Measurements from ENCODE around the gene IL1RL2.

Gene IL1RL2

GRCh38 chr2:102186791-102187495 is at the start of gene IL1RL2:
Gene IL1RL2, plus strand, starts transcription at chr2:102187023. Its CDS starts 845 bp downstream, at chr2:102187868.
- Mint-ChIP-seq H3K9me3 (no peaks in the 10 kb centered on the region), H3K27me3 (peaks cover 4% of the 10 kb centered on the region), H3K4me3 (peak within 1 kb of the TSS; percentile 85), H3K27ac (peak within 1 kb of the TSS; percentile 96), H3K4me1 (peaks cover 23% of the 10 kb centered on the region), H3K36me3 (no peaks in the 10 kb centered on the region)

- Mint-ChIP-seq H3K9me3 (peaks cover 21% of the 10 kb centered on the region), H3K4me1 (peaks cover 43% of the 10 kb centered on the region), H3K27ac (peak overlapping the region; percentile 97), H3K4me3 (peak overlapping the region; percentile 49), H3K36me3 (peaks cover 11% of the 10 kb centered on the region), H3K27me3 (peaks cover 16% of the 10 kb centered on the region)
Observed at GRCh38 chr2:102137138-102137537, 49.7 kb upstream of the IL1RL2 start.

- peaks cover 48% of the 10 kb centered on the region for H3K4me1 Mint-ChIP-seq
- peaks cover 15% of the 10 kb centered on the region for H3K9me3 Mint-ChIP-seq
- peaks cover 22% of the 10 kb centered on the region for H3K27me3 Mint-ChIP-seq
- H3K27ac Mint-ChIP-seq: peak overlapping the region; percentile 97
- H3K36me3 Mint-ChIP-seq: peaks cover 14% of the 10 kb centered on the region
- peak overlapping the region; percentile 20 for H3K4me3 Mint-ChIP-seq
Observed at GRCh38 chr2:102138331-102138730, 48.5 kb upstream of the IL1RL2 start.

GRCh38 chr2:102139851-102140250 is 47.0 kb upstream of the IL1RL2 start:
- Mint-ChIP-seq H3K4me1 (peaks cover 48% of the 10 kb centered on the region), H3K27ac (peak overlapping the region; percentile 91), H3K4me3 (no peak overlapping the region)

GRCh38 chr2:102140377-102140776 is 46.4 kb upstream of the IL1RL2 start:
- Mint-ChIP-seq H3K27ac (peak overlapping the region; percentile 79), H3K27me3 (peaks cover 23% of the 10 kb centered on the region), H3K4me1 (peaks cover 48% of the 10 kb centered on the region), H3K9me3 (peaks cover 24% of the 10 kb centered on the region), H3K36me3 (peaks cover 17% of the 10 kb centered on the region), H3K4me3 (no peak overlapping the region)

More at GRCh38 chr2:102139851-102140250, 47.0 kb upstream of the IL1RL2 start:
- Mint-ChIP-seq H3K27me3 (peaks cover 23% of the 10 kb centered on the region), H3K36me3 (peaks cover 14% of the 10 kb centered on the region), H3K9me3 (peaks cover 19% of the 10 kb centered on the region)

- H3K36me3 Mint-ChIP-seq: peaks cover 20% of the 10 kb centered on the region
- peak overlapping the region; percentile 78 for H3K4me3 Mint-ChIP-seq
- H3K4me1 Mint-ChIP-seq: peaks cover 48% of the 10 kb centered on the region
- H3K9me3 Mint-ChIP-seq: peaks cover 28% of the 10 kb centered on the region
- H3K27me3 Mint-ChIP-seq: peaks cover 23% of the 10 kb centered on the region
- H3K27ac Mint-ChIP-seq: peak overlapping the region; percentile 46
Observed at GRCh38 chr2:102141011-102141943, 45.5 kb upstream of the IL1RL2 start.

GRCh38 chr2:102141970-102142828 is 44.6 kb upstream of the IL1RL2 start, which contains the start of gene IL1R1:
Gene IL1R1, plus strand, starts transcription at chr2:102142746. Its CDS starts 14,979 bp downstream, at chr2:102157725.
- Mint-ChIP-seq H3K27me3 (peaks cover 23% of the 10 kb centered on the region), H3K36me3 (peaks cover 21% of the 10 kb centered on the region), H3K9me3 (peaks cover 22% of the 10 kb centered on the region), H3K4me1 (peaks cover 42% of the 10 kb centered on the region), H3K4me3 (peak within 1 kb of the TSS; percentile 78), H3K27ac (peak within 1 kb of the TSS; percentile 57)

GRCh38 chr2:102142829-102143449 is 43.9 kb upstream of the IL1RL2 start:
- Mint-ChIP-seq H3K36me3 (peaks cover 17% of the 10 kb centered on the region), H3K4me1 (peaks cover 42% of the 10 kb centered on the region), H3K9me3 (peaks cover 19% of the 10 kb centered on the region), H3K27ac (peak overlapping the region; percentile 57), H3K27me3 (peaks cover 23% of the 10 kb centered on the region), H3K4me3 (peak overlapping the region; percentile 78)

GRCh38 chr2:102143450-102143985 is 43.3 kb upstream of the IL1RL2 start:
- Mint-ChIP-seq H3K9me3 (peaks cover 22% of the 10 kb centered on the region), H3K27me3 (peaks cover 23% of the 10 kb centered on the region), H3K4me3 (peak overlapping the region; percentile 78), H3K27ac (peak overlapping the region; percentile 57), H3K4me1 (peaks cover 42% of the 10 kb centered on the region), H3K36me3 (peaks cover 16% of the 10 kb centered on the region)

GRCh38 chr2:102144128-102144527 is 42.7 kb upstream of the IL1RL2 start:
- no peak overlapping the region for H3K27ac Mint-ChIP-seq
- H3K9me3 Mint-ChIP-seq: peaks cover 28% of the 10 kb centered on the region
- H3K36me3 Mint-ChIP-seq: peaks cover 20% of the 10 kb centered on the region
- no peak overlapping the region for H3K4me3 Mint-ChIP-seq
- peaks cover 23% of the 10 kb centered on the region for H3K27me3 Mint-ChIP-seq
- peaks cover 40% of the 10 kb centered on the region for H3K4me1 Mint-ChIP-seq

- H3K27me3 Mint-ChIP-seq: peaks cover 23% of the 10 kb centered on the region
- peak overlapping the region; percentile 26 for H3K4me3 Mint-ChIP-seq
- H3K9me3 Mint-ChIP-seq: peaks cover 30% of the 10 kb centered on the region
- peaks cover 20% of the 10 kb centered on the region for H3K36me3 Mint-ChIP-seq
- peak overlapping the region; percentile 86 for H3K27ac Mint-ChIP-seq
- H3K4me1 Mint-ChIP-seq: peaks cover 31% of the 10 kb centered on the region
Observed at GRCh38 chr2:102145107-102145506, 41.7 kb upstream of the IL1RL2 start.

GRCh38 chr2:102145934-102146333 is 40.9 kb upstream of the IL1RL2 start:
- Mint-ChIP-seq H3K27me3 (peaks cover 19% of the 10 kb centered on the region), H3K36me3 (peaks cover 20% of the 10 kb centered on the region), H3K4me3 (no peak overlapping the region), H3K9me3 (peaks cover 25% of the 10 kb centered on the region), H3K4me1 (peaks cover 24% of the 10 kb centered on the region), H3K27ac (peak overlapping the region; percentile 51)

- peaks cover 5% of the 10 kb centered on the region for H3K27me3 Mint-ChIP-seq
- H3K36me3 Mint-ChIP-seq: peaks cover 19% of the 10 kb centered on the region
- no peak overlapping the region for H3K4me3 Mint-ChIP-seq
- H3K9me3 Mint-ChIP-seq: peaks cover 25% of the 10 kb centered on the region
- H3K4me1 Mint-ChIP-seq: peaks cover 23% of the 10 kb centered on the region
- peak overlapping the region; percentile 95 for H3K27ac Mint-ChIP-seq
Observed at GRCh38 chr2:102147935-102148334, 38.9 kb upstream of the IL1RL2 start.

- peaks cover 25% of the 10 kb centered on the region for H3K9me3 Mint-ChIP-seq
- H3K27me3 Mint-ChIP-seq: peaks cover 1% of the 10 kb centered on the region
- H3K36me3 Mint-ChIP-seq: peaks cover 16% of the 10 kb centered on the region
- H3K27ac Mint-ChIP-seq: peak overlapping the region; percentile 73
- H3K4me3 Mint-ChIP-seq: no peak overlapping the region
- peaks cover 19% of the 10 kb centered on the region for H3K4me1 Mint-ChIP-seq
Observed at GRCh38 chr2:102149243-102149642, 37.6 kb upstream of the IL1RL2 start.

Measured in activated naive CD4-positive, alpha-beta T cell treated with anti-CD3 and anti-CD28 coated beads, Interleukin-2, amount 50 U/mL, for 24 hours (primary cell).